Fibroblast of skin of right quadriceps (primary cell): ENCODE results near the gene ANKRD26.
"Not testable (repeated sequence)": the region's sequence is repeated elsewhere in the genome, so short reads cannot be mapped to it uniquely, and the experiment has no call there.

Experiments
- DNase-seq: peaks from one replicate; pipeline ENCODE4 v3.0.0-alpha.2; 2013

The ANKRD26 gene

GRCh38 chr10:27099916-27100812 lies at the start of gene ANKRD26:
Gene ANKRD26, minus strand, starts transcription at chr10:27100494. Its CDS starts 168 bp downstream, at chr10:27100326.
- peak; percentile 96 for DNase-seq

DNA sequence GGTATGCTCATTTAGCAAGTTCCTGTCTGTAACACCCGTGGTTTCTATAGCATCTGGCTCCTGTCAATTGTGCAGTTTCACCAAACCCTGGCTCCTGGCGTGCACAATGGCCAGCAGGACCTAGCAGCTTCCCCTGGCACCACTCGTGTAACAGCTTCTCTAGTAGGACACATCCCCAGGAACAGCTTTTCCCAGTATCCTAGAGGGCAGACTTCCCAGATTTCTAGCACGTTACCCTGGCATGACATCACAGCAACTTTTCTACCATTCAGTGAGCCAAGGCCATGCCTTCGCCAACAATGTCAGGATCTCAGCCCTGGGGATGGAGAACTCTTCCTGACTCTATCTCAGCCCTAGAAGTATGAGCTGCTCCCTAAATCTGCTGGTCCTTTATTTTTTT lies 47.4 kb upstream of the ANKRD26 start:
- DNase-seq, result no peak

DNA sequence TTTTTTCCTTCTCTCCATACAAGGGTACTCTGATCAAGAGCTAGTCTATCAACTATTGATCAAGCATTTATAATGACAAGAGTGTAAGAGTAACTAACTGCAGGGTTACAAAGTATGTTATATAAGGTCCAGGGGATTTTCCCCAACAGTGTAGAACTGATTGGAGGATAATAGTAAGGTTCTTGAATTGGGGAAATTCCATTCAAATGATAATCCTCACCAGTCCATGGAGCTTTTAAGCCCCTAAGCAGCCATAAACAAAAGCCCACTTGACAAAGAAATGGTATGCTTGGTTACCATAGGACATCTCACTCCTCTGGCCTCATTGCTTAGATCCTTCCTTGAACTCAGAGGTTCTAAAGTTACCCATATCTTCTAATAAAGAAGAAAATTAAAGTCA lies 45.6 kb upstream of the ANKRD26 start:
- DNase-seq, result no peak

DNA sequence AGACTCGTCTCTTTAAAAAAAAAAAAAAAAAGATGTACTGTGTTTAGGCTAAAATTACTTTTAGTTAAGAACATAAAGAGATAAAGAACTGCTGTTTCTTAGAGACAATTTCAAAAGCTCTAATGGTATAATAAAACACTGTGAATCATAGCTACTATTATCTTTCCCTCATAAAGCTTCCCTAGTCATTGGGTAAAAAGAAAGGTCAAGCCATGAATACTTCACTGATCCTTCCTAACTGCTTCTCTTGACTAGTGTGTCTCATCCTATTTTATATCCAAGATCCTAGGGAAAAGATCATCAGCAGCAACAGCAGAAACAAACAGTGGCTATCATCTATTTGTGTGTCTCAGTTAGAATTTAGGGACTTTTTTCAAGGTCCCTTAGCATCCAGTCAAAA lies 43.4 kb upstream of the ANKRD26 start:
- DNase-seq, result no peak

- DNase-seq, result no peak
Observed at GRCh38 chr10:27138277-27138676, 38.0 kb upstream of the ANKRD26 start.

DNA sequence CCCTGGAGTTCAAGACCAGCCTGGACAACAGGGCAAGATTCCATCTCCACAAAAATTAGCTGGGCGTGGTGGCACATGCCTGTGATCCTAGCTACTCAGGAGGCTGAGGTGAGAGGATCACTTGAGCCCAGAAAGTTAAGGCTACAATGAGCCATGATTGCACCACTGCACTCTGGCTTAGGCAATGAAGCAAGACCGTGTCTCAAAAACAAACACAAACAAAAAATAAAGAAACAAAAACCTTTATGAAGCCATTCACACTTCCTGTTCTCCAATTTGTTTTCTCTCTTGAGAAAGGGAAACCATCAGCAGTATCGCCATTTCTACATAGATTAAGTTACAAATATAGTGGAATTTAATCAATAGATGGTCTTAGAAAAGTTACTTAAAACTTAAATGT lies 34.1 kb upstream of the ANKRD26 start:
- no peak for DNase-seq

- no peak for DNase-seq
Observed at GRCh38 chr10:27108165-27108564, 7.9 kb upstream of the ANKRD26 start.

DNA sequence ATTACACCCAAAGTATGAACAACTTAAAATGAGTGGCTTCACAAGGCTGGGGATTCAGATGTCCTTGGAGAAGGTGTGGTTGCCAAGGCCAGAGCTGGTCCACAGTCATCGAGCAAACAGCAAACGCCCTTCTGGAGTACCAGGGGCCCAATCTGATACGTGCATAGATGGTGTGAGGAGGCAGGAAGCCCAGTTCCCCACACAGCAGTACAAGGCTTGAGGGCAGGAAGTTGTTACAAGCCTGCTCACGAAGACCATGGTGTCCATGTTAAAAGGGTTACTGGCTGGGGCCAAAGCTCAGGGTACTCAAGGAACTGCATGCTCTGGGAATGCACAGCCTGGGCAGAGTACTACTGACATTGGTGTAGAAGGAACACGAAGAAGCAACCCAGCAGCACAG lies 4.6 kb upstream of the ANKRD26 start:
- DNase-seq, result no peak

DNA sequence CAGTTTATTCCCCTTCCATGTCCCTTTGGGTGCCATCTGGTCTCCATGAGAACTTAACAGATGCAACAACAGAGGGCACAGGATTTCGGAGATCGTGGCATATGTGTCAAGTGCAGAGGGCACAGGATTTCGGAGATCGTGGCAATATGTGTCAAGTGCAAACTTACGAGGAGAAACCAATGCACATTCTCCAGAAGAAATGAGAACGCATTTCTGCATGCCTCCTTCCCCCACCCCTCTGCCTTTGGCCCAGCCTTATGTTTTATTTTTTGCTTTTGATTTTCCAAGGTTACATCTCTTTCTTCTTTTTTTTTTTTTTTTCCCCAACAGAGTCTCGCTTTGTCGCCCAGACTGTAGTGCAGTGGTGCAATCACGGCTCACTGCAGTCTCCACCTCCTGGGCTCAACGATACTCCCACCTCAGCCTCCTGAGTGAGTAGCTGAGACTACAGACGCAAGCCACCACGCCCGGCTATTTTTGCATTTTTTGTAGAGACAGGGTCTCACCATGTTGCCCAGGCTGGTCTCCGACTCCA lies 586 bp upstream of the ANKRD26 start:
- DNase-seq, result no peak

- no peak for DNase-seq
Observed at GRCh38 chr10:27099448-27099847, 846 bp downstream of the ANKRD26 start.

DNA sequence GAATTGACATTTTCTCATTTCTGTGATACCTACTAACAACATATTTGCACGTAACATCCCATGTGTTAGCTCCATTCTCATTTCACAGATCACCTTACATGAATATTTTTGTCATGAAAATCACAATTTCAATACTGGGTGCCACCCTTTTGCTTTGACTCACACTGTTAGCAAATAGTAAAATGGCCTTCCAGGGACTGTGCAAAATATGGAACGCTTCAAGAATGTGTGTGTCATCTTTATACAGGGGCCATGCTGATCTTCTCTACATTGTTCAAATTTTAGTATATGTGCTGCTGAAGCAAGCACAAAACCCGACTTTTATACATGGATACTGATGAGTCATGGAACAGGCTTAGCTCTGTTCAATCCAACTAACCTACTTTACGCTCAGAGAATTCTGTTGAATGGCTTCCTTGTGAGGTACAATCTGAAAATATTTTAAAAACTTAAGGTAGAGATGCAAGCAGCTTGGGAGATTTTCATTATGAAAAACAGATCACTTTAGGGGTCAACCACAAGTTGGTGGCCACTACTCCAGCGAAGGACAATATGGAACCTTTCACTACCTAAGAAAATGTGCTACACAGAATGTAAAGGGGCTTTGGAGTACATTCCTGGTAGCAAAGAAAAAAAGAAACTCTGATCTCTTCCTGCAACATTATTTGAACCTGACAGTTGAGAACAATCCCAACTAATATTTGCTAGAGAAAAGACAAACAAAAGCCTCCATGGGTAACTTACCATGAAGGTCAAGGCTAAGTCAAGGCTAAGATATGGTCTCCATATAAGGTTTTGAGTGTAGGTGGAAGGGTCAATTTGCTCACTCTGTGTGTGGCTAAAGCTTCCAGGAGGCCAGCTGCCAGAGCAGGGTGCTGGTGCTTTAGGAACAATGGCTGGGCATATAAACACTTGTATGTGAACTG lies 11.9 kb downstream of the ANKRD26 start:
- no peak for DNase-seq

GRCh38 chr10:27072436-27073114 lies 27.7 kb downstream of the ANKRD26 start:
- DNase-seq, result no peak

GRCh38 chr10:27068217-27068891 lies 31.9 kb downstream of the ANKRD26 start:
- DNase-seq, result no peak

- DNase-seq, result no peak
Observed at GRCh38 chr10:27065084-27065483, 35.2 kb downstream of the ANKRD26 start.

DNA sequence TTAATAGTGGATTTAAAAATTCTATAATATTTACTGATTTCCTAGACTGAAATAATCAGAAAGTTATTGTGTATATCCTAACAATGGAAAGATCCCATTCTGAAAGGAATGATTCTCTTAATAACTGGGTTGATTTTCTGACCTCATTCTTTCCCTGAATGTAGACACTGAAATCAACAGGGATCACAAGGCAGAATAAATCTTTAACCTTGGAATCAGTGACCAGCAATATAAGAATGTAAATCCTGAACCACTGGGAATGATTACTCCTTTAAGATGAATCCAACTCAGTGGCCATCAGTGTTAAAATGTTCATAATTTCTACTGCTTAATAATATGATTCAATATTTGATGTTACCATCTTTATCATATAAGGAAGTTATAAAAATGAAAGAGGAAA lies 47.6 kb downstream of the ANKRD26 start:
- DNase-seq, result no peak

- not testable (repeated sequence) for DNase-seq
Observed at GRCh38 chr10:27045247-27045646, 55.0 kb downstream of the ANKRD26 start.

DNA sequence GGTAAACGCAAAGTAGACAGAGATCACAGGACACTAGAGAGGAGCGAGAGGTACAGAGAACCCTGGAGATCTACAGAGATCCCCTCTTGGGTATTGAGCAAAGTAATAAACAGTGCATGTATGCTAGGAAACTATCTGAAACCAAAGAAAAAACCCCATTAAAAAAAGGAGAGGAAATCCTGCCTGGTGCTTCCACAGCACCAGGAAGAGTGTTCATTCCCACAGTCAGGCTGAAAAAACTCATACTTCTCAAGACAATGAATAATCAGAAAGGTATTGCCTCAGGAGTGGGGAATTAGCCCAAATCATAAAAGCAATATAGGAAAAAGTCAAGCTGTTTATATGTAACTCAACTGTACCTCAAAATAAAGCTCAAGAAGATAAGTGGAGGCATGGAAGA lies 59.1 kb downstream of the ANKRD26 start:
- peak; percentile 2 for DNase-seq

DNA sequence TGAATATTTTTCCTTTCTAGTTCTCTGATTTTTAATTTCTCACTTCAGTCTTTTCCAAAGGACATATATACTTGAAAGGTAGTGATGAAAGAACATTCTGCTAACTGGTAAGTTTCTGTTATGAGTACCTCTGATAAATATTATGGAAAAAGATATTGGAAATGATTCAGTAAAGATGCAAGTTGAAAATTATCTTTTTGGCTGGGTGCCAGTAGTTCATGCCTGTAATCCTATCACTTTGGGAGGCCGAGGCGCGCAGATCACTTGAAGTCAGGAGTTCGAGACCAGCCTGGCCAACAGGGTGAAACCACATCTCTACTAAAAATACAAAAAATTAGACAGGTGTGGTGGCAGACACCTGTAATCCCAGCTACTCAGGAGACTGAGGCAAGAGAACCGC lies 62.1 kb downstream of the ANKRD26 start:
- no peak for DNase-seq

- DNase-seq, result no peak
Observed at GRCh38 chr10:27035163-27035562, 65.1 kb downstream of the ANKRD26 start.

GRCh38 chr10:27030060-27030459 lies 70.2 kb downstream of the ANKRD26 start:
- DNase-seq, result no peak

- no peak for DNase-seq
Observed at GRCh38 chr10:27022048-27022447, 78.2 kb downstream of the ANKRD26 start.

DNA sequence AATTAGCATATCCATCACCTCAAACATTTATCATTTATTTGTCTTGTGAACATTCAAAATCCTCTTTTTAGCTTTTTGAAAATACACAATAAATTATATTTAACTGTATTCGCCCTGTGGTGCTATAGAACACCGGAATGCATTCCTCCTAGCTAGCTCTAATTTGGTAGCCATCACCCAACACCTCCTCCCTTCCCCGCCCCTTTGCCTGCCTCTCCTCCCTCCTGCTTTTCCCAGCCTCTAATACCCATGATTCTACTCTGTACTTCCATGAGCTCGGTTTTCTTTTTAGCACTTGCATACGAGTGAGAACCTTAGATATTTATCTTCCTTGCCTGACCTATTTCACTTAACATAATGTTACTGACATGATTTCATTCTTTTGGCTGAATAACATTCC lies 80.1 kb downstream of the ANKRD26 start:
- DNase-seq, result no peak
